RWPE2 (cell line): ENCODE results near the gene CTTN.

Experiments used
- ATAC-seq: fragments of 200-7000 bp; cut with Tn5 transposase; 3 replicates; pipeline ENCODE4 v1.9.1; 2021; ENCODE audit warnings: low read depth
- DNase-seq: peaks from one replicate; pipeline ENCODE4 v3.0.0-alpha.2; 2020; ENCODE audit warnings: low spot score
- H3K27ac ChIP-seq: fragments of 450-650 bp; 2 replicates; pipeline ENCODE4 v1.5.1; 2017; ENCODE audit warnings: mild to moderate bottlenecking; ENCODE audit not compliant: poor library complexity, severe bottlenecking
- H3K27me3 ChIP-seq: fragments of 250-450 bp; sonication (Bioruptor Pico); 2 replicates; pipeline ENCODE4 v1.5.1; 2021; ENCODE audit warnings: mild to moderate bottlenecking, moderate library complexity; ENCODE audit not compliant: insufficient read depth, poor library complexity, severe bottlenecking
- H3K36me3 ChIP-seq: fragments of 250-450 bp; sonication (Bioruptor Pico); 2 replicates; pipeline ENCODE4 v1.5.1; 2020; ENCODE audit warnings: low read depth, mild to moderate bottlenecking, moderate library complexity
- H3K4me1 ChIP-seq: fragments of 250-450 bp; sonication (Bioruptor Pico); 2 replicates; pipeline ENCODE4 v1.5.1; 2021; ENCODE audit warnings: mild to moderate bottlenecking, moderate library complexity; ENCODE audit not compliant: insufficient read depth, poor library complexity, severe bottlenecking
- H3K4me3 ChIP-seq: fragments of 250-450 bp; sonication (Bioruptor Pico); 2 replicates; pipeline ENCODE4 v1.5.1; 2021; ENCODE audit warnings: mild to moderate bottlenecking, moderate library complexity; ENCODE audit not compliant: severe bottlenecking
- H3K9me3 ChIP-seq: fragments of 250-450 bp; sonication (Bioruptor Pico); 2 replicates; pipeline ENCODE4 v1.5.1; 2021; ENCODE audit warnings: mild to moderate bottlenecking, moderate library complexity; ENCODE audit not compliant: severe bottlenecking
- TF ChIP-seq, protein P1 (sequence below): fragments of 450-650 bp; IDR thresholded peaks from one replicate; pipeline ENCODE4 v1.5.1; 2017; ENCODE audit warnings: mild to moderate bottlenecking, moderate library complexity; ENCODE audit not compliant: poor library complexity, severe bottlenecking

CTTN gene

DNA sequence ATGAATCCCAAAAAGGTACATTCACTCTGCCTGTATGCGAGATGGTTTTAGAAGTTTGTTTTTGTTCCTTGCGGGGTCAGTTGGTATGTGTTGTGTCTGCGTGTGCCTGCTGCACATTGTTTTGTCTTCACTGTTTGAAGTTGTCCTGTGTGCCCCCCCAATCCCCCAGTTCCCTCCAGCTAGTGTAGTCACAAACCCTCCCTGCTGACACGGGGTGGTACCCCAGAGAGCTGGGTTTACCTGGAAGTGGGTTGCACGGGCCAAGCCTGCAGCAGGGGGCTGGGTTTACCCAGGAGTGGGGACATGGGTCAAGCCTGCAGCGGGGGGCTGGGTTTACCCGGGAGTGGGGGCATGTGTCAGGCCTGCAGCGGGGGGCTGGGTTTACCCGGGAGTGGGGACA, 22.2 kb downstream of the CTTN start:
- no peak overlapping the region for H3K27ac ChIP-seq
- TF ChIP-seq, protein P1, sequence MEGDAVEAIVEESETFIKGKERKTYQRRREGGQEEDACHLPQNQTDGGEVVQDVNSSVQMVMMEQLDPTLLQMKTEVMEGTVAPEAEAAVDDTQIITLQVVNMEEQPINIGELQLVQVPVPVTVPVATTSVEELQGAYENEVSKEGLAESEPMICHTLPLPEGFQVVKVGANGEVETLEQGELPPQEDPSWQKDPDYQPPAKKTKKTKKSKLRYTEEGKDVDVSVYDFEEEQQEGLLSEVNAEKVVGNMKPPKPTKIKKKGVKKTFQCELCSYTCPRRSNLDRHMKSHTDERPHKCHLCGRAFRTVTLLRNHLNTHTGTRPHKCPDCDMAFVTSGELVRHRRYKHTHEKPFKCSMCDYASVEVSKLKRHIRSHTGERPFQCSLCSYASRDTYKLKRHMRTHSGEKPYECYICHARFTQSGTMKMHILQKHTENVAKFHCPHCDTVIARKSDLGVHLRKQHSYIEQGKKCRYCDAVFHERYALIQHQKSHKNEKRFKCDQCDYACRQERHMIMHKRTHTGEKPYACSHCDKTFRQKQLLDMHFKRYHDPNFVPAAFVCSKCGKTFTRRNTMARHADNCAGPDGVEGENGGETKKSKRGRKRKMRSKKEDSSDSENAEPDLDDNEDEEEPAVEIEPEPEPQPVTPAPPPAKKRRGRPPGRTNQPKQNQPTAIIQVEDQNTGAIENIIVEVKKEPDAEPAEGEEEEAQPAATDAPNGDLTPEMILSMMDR: no peak
- no peaks in the 10 kb centered on the region for H3K27me3 ChIP-seq
- DNase-seq (no peak), ATAC-seq (no peak)
- no peaks in the 10 kb centered on the region for H3K9me3 ChIP-seq
- peaks cover 97% of the 10 kb centered on the region for H3K36me3 ChIP-seq
- H3K4me3 ChIP-seq: no peak overlapping the region
- H3K4me1 ChIP-seq: no peaks in the 10 kb centered on the region

DNA sequence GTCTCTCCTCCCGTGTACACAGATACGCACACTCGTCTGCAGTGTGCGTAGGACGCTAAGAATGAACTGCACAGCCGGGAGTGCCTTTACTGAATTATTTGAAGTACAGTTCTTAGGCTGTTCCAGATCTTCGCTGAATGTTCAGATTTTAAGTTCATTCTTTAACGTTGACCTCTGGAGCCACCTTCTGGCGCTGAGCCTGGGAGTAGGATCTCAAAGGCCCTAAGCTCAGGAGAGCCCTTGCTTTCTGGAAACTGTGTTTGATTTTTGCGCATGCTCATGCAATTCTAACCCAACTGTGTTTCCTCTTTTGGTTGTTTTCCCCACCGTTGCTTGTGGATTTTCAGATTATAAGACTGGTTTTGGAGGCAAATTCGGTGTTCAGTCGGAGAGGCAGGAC, 22.8 kb downstream of the CTTN start:
- Histone ChIP-seq H3K27me3 (no peaks in the 10 kb centered on the region), H3K9me3 (no peaks in the 10 kb centered on the region), H3K4me3 (no peak overlapping the region), H3K4me1 (no peaks in the 10 kb centered on the region), H3K36me3 (peaks cover 97% of the 10 kb centered on the region), H3K27ac (no peak overlapping the region)
- no peak for ATAC-seq
- DNase-seq: no peak
- TF ChIP-seq, protein P1: no peak

DNA sequence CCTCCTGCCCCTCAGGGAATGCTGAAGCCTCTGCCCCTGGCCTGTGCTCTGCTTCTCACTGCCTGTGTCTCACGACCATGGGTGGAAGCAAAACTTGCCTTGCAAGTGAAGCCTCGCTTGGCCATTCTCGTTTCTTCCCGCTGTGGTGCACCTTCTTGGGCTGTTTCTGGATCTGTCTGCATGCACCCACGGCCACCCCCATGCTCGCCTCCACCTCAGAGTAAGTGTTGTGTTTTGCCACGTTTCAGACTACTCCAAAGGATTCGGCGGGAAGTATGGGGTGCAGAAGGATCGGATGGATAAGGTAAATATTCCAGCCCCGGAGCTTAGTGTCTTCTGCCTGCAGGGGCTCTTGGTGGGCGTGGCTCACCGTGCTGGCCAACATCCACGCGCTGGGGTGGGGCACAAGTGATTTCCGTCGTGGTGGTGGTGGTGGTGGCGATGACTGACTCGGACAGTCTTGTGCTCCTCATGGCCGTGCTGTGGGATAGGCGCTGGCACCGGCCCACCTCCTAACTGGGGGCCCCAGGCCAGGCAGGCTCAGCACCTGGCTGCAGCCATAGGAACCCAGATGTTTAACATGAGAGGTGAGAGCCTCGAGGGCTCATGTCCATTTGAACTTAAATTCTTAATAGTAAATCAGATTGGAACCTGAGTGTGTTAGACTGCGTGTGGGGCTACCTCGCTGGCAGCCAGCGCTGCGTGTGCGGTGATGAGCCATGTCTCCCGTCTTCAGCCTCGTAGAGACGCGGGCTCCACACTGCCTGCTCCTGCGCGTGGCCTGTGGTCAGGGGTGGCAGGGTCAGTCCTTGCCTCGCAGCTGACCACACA, 24.6 kb downstream of the CTTN start:
- Histone ChIP-seq H3K27ac (no peak overlapping the region), H3K27me3 (no peaks in the 10 kb centered on the region), H3K9me3 (no peaks in the 10 kb centered on the region), H3K4me1 (no peaks in the 10 kb centered on the region), H3K36me3 (peaks cover 96% of the 10 kb centered on the region), H3K4me3 (no peak overlapping the region)
- DNase-seq (no peak), ATAC-seq (no peak)
- TF ChIP-seq, protein P1: no peak

DNA sequence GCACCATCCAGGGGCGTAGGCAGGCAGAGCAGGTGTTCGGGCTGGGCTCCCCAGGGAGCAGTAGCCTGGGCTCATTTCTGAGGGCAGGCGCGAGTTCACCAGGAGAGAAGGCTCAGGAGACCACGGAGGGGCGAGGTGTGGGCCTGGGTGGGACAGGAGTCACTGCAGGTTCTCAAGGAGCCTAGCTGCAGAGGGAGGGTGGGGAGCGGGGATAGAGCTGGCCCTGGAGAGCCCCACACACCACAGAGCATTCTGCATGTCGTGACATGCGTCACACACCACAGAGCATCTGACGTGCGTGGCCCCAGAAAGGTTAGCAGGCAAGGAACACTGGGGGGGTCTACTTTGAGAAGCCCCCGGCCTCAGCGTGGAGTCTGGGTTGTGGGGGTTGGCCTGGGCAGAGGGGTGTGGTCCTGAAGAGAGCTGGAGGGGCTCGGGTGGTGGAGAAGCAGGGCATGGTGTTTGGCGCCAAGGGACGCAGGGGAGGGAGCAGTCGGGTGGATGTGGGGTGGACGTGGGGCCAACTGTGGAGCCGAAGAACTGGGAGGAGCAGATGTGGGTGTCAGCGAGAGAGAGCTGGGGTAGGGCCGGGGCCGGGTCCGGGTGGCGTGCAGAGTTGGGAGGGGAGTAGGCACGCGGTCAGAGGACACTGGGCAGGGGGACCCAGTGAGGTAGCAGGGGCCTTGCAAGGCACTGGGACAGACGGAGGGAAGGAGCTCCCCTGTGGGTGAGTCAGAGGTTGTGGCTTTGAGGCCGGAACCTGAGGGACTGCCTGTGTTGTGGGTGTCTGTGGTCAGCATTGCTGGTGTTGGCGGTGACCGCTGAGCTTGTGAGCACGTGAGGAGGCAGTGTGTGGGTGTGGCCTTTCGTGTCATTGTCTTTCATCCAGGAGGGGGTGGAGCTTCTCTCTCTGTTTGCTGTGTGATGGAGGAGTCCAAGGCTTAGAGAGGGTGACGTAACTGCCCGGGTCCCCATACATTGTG, 25.5 kb downstream of the CTTN start:
- H3K27ac ChIP-seq: no peak overlapping the region

More for the DNA sequence above, 25.5 kb downstream of the CTTN start:
- TF ChIP-seq, protein P1: no peak
- ATAC-seq (no peak), DNase-seq (no peak)
- Histone ChIP-seq H3K36me3 (peaks cover 97% of the 10 kb centered on the region), H3K4me1 (no peaks in the 10 kb centered on the region), H3K27me3 (no peaks in the 10 kb centered on the region), H3K9me3 (no peaks in the 10 kb centered on the region), H3K4me3 (no peak overlapping the region)
